Measurements from ENCODE around the gene FRY.

The FRY gene

GRCh38 chr13:32300920-32301319 lies 269.3 kb downstream of the FRY start:
- TF ChIP-seq CTCF (IDR thresholded peaks at IDR 0.05): no peak

GRCh38 chr13:32302461-32302860 lies 270.9 kb downstream of the FRY start:
- no peak for TF ChIP-seq CTCF (IDR thresholded peaks at IDR 0.05)

- no peak for TF ChIP-seq CTCF (IDR thresholded peaks at IDR 0.05)
These were observed 274.1 kb downstream of the FRY start for GRCh38 chr13:32305646-32306045.

GRCh38 chr13:32309312-32310133 lies 277.9 kb downstream of the FRY start:
- no peak for TF ChIP-seq CTCF (IDR thresholded peaks at IDR 0.05)

DNA sequence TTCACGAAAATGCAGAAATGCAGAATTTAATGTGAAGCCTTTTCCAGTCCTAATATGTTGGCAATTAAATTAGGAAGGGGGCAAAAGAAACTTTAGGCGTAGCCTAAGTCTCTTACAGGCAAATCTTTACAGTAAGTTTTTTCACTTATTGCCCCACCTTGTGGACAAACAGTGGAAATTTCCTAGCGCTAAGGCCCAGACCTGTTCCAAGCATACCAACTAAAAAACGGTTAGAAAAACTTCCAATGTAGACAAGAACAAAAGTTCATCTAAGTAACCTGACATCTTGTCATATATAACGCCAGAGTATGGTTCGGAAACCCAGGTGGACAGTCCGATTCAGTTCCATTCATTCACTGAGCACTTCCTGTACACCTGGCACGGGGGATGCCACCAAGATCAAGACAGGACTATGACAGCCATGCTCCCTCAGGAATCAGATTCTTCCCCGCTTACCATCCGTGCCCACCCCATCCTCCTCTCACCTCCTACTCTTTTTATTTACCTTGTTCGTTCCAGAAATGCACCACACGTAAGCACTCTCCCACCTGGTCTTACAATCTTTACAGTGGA lies 278.6 kb downstream of the FRY start:
- peak; percentile 59 for TF ChIP-seq CTCF (IDR thresholded peaks at IDR 0.05)

GRCh38 chr13:32311188-32311897 lies 279.8 kb downstream of the FRY start:
- no peak for TF ChIP-seq CTCF (IDR thresholded peaks at IDR 0.05)

DNA sequence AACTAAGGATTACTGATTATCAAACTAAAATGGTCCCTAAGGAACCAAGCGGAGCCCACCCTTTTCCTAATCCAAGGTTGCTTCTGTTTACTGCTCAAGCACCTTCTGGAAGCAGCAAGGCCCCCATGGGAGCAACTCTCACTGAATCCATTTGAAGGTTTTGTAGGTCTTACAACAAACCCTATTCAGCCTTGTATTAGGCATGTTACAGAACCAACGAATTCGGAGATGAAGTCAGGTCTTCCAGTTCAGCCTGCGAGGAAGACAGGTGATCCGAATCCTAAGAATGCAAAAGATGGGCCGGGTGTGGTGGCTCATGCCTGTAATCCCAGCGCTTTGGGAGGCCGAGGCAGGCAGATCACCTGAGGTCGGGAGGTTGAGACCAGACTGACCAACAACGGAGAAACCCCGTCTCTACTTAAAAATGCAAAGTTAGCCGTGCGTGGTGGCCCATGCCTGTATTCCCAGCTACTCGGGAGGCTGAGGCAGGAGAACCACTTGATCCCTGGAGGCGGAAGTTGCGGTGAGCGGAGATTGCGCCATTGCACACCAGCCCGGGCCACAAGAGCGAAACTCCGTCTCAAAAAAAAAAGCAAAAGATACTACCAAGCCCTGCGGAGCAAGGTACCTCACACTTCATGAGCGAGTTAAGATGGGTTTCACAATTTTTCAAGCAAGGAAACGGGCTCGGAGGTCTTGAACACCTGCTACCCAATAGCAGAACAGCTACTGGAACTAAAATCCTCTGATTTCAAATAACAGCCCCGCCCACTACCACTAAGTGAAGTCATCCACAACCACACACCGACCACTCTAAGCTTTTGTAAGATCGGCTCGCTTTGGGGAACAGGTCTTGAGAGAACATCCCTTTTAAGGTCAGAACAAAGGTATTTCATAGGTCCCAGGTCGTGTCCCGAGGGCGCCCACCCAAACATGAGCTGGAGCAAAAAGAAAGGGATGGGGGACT lies 283.0 kb downstream of the FRY start:
- no peak for TF ChIP-seq CTCF (IDR thresholded peaks at IDR 0.05)

Data from LNCAP (cell line).